Measurements from ENCODE around the gene PODNL1. TPM values are rescaled to one million over a fixed set of nuclear protein-coding genes. Genes with fewer than 3 reads are reported as not detected.

Gene PODNL1
- polyA plus RNA-seq, 3 donors: 1.2 to 1.4 (median 1.3) TPM

- no peaks in the 10 kb centered on the region for H4K20me1 ChIP-seq (ENCODE audit: insufficient read depth, low read length)
- DNase-seq: no peak
- no peak for TF ChIP-seq CTCF (IDR thresholded peaks at IDR 0.05)
- H3K27me3 ChIP-seq (ENCODE audit: control insufficient read depth in 2 of 2, insufficient read depth in 2 of 2, low read length in 2 of 2): peaks cover 0 to 14% of the 10 kb centered on the region in 2 donors
- H3K4me1 ChIP-seq (ENCODE audit: control insufficient read depth in 1 of 2, insufficient read depth in 2 of 2, low read length in 2 of 2): peaks cover 9 to 10% of the 10 kb centered on the region in 2 donors
- no peaks in the 10 kb centered on the region for H3K79me2 ChIP-seq (ENCODE audit: insufficient read depth, low read length)
- Mint-ChIP-seq H3K4me1 (peaks cover 6% of the 10 kb centered on the region), H3K27ac (no peak overlapping the region), H3K27me3 (ENCODE audit: low read depth in 3 of 3) (peaks cover 10 to 16% (median 14%) of the 10 kb centered on the region in 3 donors), H3K36me3 (no peaks in the 10 kb centered on the region), H3K4me3 (no peak overlapping the region), H3K9me3 (peaks cover 0 to 2% (median 0%) of the 10 kb centered on the region in 7 donors)
- no peak overlapping the region for H2AFZ ChIP-seq (ENCODE audit: insufficient read depth, low read depth, low read length, poor library complexity, severe bottlenecking)
- intact Hi-C loops (cut with micrococcal nuclease): loop anchor here (10.0 kb wide), 2 partner anchors 158 to 458 kb away; no protein-coding TSS in a partner anchor
- no peaks in the 10 kb centered on the region for H3K9me3 ChIP-seq (replicated peaks in 1 of 2; ENCODE audit: control insufficient read depth in 1 of 2, insufficient read depth in 1 of 2, low read length in 2 of 2)
- no peaks in the 10 kb centered on the region for H3K36me3 ChIP-seq (replicated peaks in 1 of 2; ENCODE audit: control insufficient read depth in 1 of 2, insufficient read depth in 2 of 2, low read length in 2 of 2)
- no peak overlapping the region for H3K4me2 ChIP-seq (replicated peaks; ENCODE audit: extremely low read depth, low read length, poor library complexity, severe bottlenecking)
- no peak overlapping the region for H3K27ac ChIP-seq (ENCODE audit: low read depth in 1 of 2, low read length in 2 of 2)
- no peak overlapping the region for H3K9ac ChIP-seq (ENCODE audit: insufficient read depth, low read length, poor library complexity, severe bottlenecking)
- no peak overlapping the region for H3K4me3 ChIP-seq (replicated peaks in 1 of 3; ENCODE audit: low read depth in 2 of 3, low read length in 3 of 3)
- WGBS (ENCODE audit: insufficient coverage): 88% methylated on average over 15 of the region's 16 CpGs
Observed at GRCh38 chr19:13887018-13887436, 51.2 kb downstream of the PODNL1 start.

GRCh38 chr19:13885826-13886365, 52.3 kb downstream of the PODNL1 start:
- TF ChIP-seq CTCF (IDR thresholded peaks at IDR 0.05): no peak
- no peaks in the 10 kb centered on the region for H3K79me2 ChIP-seq (ENCODE audit: insufficient read depth, low read length)
- H3K4me3 ChIP-seq (replicated peaks in 1 of 3; ENCODE audit: low read depth in 2 of 3, low read length in 3 of 3): no peak overlapping the region
- peaks cover 0 to 3% (median 0%) of the 10 kb centered on the region in 7 donors for H3K9me3 Mint-ChIP-seq
- H3K9me3 ChIP-seq (replicated peaks in 1 of 2; ENCODE audit: control insufficient read depth in 1 of 2, insufficient read depth in 1 of 2, low read length in 2 of 2): no peaks in the 10 kb centered on the region
- no peak overlapping the region for H3K4me2 ChIP-seq (replicated peaks; ENCODE audit: extremely low read depth, low read length, poor library complexity, severe bottlenecking)
- H3K27ac ChIP-seq (ENCODE audit: low read depth in 1 of 2, low read length in 2 of 2): no peak overlapping the region
- H3K36me3 Mint-ChIP-seq: no peaks in the 10 kb centered on the region
- H3K4me3 Mint-ChIP-seq: no peak overlapping the region
- no peak overlapping the region for H3K9ac ChIP-seq (ENCODE audit: insufficient read depth, low read length, poor library complexity, severe bottlenecking)
- no peak overlapping the region for H2AFZ ChIP-seq (ENCODE audit: insufficient read depth, low read depth, low read length, poor library complexity, severe bottlenecking)
- no peak for DNase-seq
- H3K27me3 Mint-ChIP-seq (ENCODE audit: low read depth in 3 of 3): peaks cover 10 to 25% (median 16%) of the 10 kb centered on the region in 3 donors
- H3K36me3 ChIP-seq (replicated peaks in 1 of 2; ENCODE audit: control insufficient read depth in 1 of 2, insufficient read depth in 2 of 2, low read length in 2 of 2): no peaks in the 10 kb centered on the region
- no peak overlapping the region for H3K27ac Mint-ChIP-seq
- peaks cover 20 to 21% of the 10 kb centered on the region in 2 donors for H3K4me1 ChIP-seq (ENCODE audit: control insufficient read depth in 1 of 2, insufficient read depth in 2 of 2, low read length in 2 of 2)
- H4K20me1 ChIP-seq (ENCODE audit: insufficient read depth, low read length): no peaks in the 10 kb centered on the region
- H3K4me1 Mint-ChIP-seq: peaks cover 17% of the 10 kb centered on the region
- peaks cover 0 to 15% of the 10 kb centered on the region in 2 donors for H3K27me3 ChIP-seq (ENCODE audit: control insufficient read depth in 2 of 2, insufficient read depth in 2 of 2, low read length in 2 of 2)
- 36% methylated on average over 18 of the region's 20 CpGs for WGBS (ENCODE audit: insufficient coverage)
- intact Hi-C loops (cut with micrococcal nuclease): loop anchor here (10.0 kb wide), 2 partner anchors 159 to 459 kb away; no protein-coding TSS in a partner anchor
